HEK293 (cell line): ENCODE measurements around the gene SRGAP2C.
"Not testable (repeated sequence)": the region's sequence is repeated elsewhere in the genome, so short reads cannot be mapped to it uniquely, and the experiment has no call there.

Experiments used
- CTCF ChIP-seq: fragments of 450-650 bp; formaldehyde crosslinking; IDR thresholded peaks from 2 replicates; pipeline ENCODE4 v1.5.1; 2016; ENCODE audit warnings: missing biosample characterization, missing genetic modification characterization
- ZNF292 ChIP-seq: fragments of 450-650 bp; formaldehyde crosslinking; IDR thresholded peaks from 2 replicates; pipeline ENCODE4 v1.5.1; 2016; ENCODE audit warnings: low read depth, missing biosample characterization, missing genetic modification characterization, borderline replicate concordance

GRCh38 chr1:121243913-121244312 is 59.1 kb downstream of the SRGAP2C start:
- not testable (repeated sequence) for TF ChIP-seq ZNF292; CTCF (tag by site-specific recombination)
